ENCODE data around the gene PLP1.

The PLP1 gene

DNA sequence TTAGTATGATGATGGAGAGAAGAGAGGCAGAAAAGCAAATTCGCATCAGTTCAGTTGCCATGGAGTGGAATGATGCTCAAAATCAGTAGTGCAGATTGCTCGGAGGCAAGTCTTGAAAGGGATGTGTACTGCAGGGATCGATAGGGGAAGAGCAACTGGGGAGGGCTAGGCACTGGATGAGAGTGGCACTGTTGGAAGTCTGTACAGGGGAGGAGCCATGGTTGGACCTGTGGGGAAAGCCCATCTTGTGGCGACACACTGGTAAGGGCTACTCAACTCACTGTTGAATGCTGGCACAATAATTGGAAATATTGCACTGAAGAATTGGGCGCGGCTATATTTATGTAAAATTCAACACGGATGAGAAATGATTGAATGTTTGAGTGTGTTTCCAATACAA is 54.2 kb downstream of the PLP1 start:
- DNase-seq (ENCODE audit: low read depth) = no peak

DNA sequence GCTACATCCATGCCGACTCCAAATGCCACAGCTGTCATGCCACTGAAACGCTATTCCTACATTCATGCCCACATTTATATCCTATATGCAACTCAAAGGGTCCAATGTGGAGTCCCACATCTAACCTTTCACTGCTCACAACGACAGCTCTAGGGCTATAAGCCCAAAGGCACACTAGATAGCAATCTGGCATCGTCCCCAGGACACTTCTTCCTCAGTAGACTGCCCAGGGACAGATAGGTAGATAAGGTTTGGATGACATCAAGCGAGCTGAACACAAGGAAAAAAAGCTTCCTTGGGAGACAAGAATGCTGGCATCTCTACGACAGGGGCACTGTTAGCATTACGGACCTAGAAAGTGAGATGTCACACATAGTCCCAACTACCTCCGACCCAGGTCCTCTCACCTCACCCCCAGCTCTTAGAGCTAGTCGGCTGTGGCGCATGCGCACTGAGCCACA is 54.7 kb downstream of the PLP1 start:
- DNase-seq (ENCODE audit: low read depth) = peak; percentile 43

DNA sequence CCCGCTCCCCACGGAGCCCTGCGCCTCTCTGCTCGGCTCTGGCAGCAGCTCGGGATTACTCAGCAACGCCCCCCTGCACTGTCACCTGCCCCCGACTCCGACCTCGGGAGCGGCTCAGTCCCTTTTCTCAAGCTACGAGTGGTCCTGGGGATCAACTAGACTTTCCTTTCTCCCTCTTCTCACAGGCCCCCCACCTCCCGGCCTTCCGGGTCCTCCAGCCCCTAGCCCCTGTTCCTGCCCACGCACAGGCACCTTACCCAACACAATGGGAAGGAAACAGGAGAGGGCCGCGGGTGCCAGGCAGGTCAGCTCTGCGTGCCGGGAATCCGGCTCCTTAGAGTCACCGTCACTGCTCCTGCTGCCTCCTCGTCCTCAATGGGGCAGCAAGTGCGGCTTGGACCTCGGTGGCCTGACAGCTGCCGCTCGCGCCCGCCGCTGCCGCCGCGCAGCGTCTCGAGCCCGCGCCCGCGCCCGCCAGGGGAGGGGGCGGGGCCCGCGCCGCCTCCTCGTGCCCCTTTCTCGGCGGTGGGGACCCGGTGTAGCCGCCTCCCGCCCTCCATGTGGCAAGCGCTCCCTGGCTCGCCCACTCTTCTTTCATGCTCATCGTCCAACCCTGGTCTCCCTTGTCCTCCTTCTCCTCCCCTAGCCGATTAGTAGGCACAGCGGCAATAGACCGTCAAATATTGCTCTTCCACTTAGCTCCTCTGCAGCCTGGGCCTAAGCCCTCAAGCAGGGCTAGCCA is 55.3 kb downstream of the PLP1 start, which contains the start of gene RAB9B:
Gene RAB9B (minus strand): TSS at position 455 of the 742 bp plus-strand sequence. CDS start 6,473 bp downstream, outside the sequence.
- DNase-seq (ENCODE audit: low read depth) = no peak

DNA sequence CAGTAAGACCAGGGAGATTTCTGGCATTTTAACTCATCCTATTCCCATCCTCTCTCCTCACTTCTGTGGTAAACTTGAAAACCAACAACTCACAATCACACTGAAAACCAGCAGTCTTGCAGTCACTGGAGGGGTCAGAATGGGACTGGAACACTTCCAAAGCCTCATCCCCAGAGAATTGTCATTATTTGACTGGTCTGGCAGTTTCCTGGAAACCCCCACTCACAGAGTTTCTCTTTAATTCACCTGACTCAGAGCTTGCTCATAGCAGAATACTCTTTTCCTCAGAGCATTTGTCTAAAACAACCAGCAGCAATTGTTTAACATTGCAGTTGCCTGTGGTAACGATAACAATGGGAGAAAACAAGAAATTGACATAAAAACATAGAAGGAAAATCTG is 62.8 kb downstream of the PLP1 start:
- no peak for DNase-seq (ENCODE audit: low read depth)
